Uterus (tissue), 4 donors: Measurements from ENCODE around the gene SHROOM4. TPM values are rescaled to one million over a fixed set of nuclear protein-coding genes. Genes with fewer than 3 reads are reported as not detected.

ENCODE experiments used
- DNase-seq, 2 donors: peaks; one replicate each; pipeline ENCODE4 v3.0.0-alpha.2; 2019 to 2020
- H3K27ac ChIP-seq, 2 donors: fragments of 200-600 bp; sonication (generic); 1 replicate in 1 of 2; 2 replicates in 1 of 2; pipeline ENCODE4 v1.5.1; 2016 to 2018
- H3K27me3 ChIP-seq, 2 donors: fragments of 200-600 bp; sonication (generic); one replicate each; pipeline ENCODE4 v1.5.1; 2018 to 2019; ENCODE audit warnings: control low read depth in 1 of 2
- H3K36me3 ChIP-seq, 2 donors: fragments of 200-600 bp; sonication (generic); one replicate each; pipeline ENCODE4 v1.5.1; 2019; ENCODE audit warnings: control low read depth in 1 of 2
- H3K4me1 ChIP-seq, 2 donors: fragments of 200-600 bp; sonication (generic); one replicate each; pipeline ENCODE4 v1.5.1; 2018 to 2019; ENCODE audit warnings: control low read depth in 1 of 2
- H3K4me3 ChIP-seq, 2 donors: fragments of 200-600 bp; sonication (generic); 1 replicate in 1 of 2; 2 replicates in 1 of 2; pipeline ENCODE4 v1.5.1; 2018 to 2019; ENCODE audit warnings: mild to moderate bottlenecking in 1 of 2
- H3K9me3 ChIP-seq, 2 donors: fragments of 200-600 bp; sonication (generic); one replicate each; pipeline ENCODE4 v1.5.1; 2019; ENCODE audit warnings: control low read depth in 1 of 2
- POLR2A ChIP-seq, 2 donors: fragments of 450-650 bp; IDR thresholded peaks; one replicate each; pipeline ENCODE4 v1.6.1; 2016; ENCODE audit warnings: antibody characterized with exemption in 2 of 2, mild to moderate bottlenecking in 1 of 2, moderate library complexity in 1 of 2
- intact Hi-C: fragments of 100-400 bp; cut with DNase I; formaldehyde crosslinking; loops from one replicate; pipeline ENCODE4 v1.15.1; 2023; ENCODE audit warnings: low total_unique reads
- total RNA-seq, 4 donors: library from RNA; depleted of rRNA in 3 of 4; stranded (reverse); fragments of >200 nt in 3 of 4; gene quantifications; one replicate each; pipeline versions ENCODE4 v1.1.0 to v1.2.4, GENCODE V29; 2014 to 2023
- TF ChIP-seq, protein P1 (sequence below), 4 experiments: fragments of 200-600 bp in 2 of 4; fragments of 450-650 bp in 2 of 4; sonication (generic) in 2 of 4; IDR thresholded peaks; one replicate each; pipeline ENCODE4 v1.5.1; 2016 to 2019; ENCODE audit warnings: antibody characterized with exemption in 4 of 4, mild to moderate bottlenecking in 2 of 4, moderate library complexity in 1 of 4
- donor health status: DM: yes; HTN: yes; CAD: no.

Gene SHROOM4
- total RNA-seq, 4 donors from 2014 or later = 9.7 to 18.8 (median 12.5) TPM

- Histone ChIP-seq H3K36me3 (no peaks in the 10 kb centered on the region), H3K4me1 (no peaks in the 10 kb centered on the region), H3K9me3 (no peaks in the 10 kb centered on the region), H3K4me3 (no peak overlapping the region), H3K27ac (no peak overlapping the region), H3K27me3 (no peaks in the 10 kb centered on the region)
- intact Hi-C loops = no loop called here
- DNase-seq = no peak
- TF ChIP-seq, protein P1, sequence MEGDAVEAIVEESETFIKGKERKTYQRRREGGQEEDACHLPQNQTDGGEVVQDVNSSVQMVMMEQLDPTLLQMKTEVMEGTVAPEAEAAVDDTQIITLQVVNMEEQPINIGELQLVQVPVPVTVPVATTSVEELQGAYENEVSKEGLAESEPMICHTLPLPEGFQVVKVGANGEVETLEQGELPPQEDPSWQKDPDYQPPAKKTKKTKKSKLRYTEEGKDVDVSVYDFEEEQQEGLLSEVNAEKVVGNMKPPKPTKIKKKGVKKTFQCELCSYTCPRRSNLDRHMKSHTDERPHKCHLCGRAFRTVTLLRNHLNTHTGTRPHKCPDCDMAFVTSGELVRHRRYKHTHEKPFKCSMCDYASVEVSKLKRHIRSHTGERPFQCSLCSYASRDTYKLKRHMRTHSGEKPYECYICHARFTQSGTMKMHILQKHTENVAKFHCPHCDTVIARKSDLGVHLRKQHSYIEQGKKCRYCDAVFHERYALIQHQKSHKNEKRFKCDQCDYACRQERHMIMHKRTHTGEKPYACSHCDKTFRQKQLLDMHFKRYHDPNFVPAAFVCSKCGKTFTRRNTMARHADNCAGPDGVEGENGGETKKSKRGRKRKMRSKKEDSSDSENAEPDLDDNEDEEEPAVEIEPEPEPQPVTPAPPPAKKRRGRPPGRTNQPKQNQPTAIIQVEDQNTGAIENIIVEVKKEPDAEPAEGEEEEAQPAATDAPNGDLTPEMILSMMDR (IDR thresholded peaks at IDR 0.05) = no peak
- no peak for TF ChIP-seq POLR2A (IDR thresholded peaks at IDR 0.05)
Measured at GRCh38 chrX:50853399-50853798, 39.4 kb upstream of the SHROOM4 start.

- no peak for DNase-seq
- Histone ChIP-seq H3K27ac (no peak overlapping the region), H3K4me1 (no peaks in the 10 kb centered on the region), H3K36me3 (no peaks in the 10 kb centered on the region), H3K9me3 (no peaks in the 10 kb centered on the region), H3K4me3 (no peak overlapping the region), H3K27me3 (no peaks in the 10 kb centered on the region)
- intact Hi-C loops = no loop called here
- TF ChIP-seq, protein P1 (IDR thresholded peaks at IDR 0.05) = no peak
- TF ChIP-seq POLR2A (IDR thresholded peaks at IDR 0.05) = no peak
Measured at GRCh38 chrX:50852524-50852923, 38.5 kb upstream of the SHROOM4 start.

DNA sequence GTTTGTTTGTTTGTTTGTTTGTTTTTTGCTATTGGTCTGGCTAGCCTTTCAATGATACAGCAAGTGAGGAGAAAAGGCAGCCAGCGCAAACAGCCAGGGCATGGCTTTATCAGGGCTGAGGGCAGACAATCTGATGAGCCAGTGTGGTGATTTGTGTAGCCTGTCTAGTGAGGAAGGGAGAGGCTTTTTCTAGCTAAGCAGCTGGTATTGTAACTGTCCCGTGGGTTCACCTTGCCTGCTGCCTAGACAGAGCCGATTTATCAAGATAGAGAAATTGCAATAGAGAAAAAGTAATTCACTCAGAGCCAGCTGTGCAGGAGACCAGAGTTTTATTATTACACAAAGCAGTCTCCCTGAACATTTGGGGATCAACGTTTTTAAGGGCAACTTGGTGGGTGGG lies 28.2 kb upstream of the SHROOM4 start:
- DNase-seq = no peak
- Histone ChIP-seq H3K4me3 (no peak overlapping the region), H3K27ac (no peak overlapping the region), H3K27me3 (no peaks in the 10 kb centered on the region), H3K36me3 (no peaks in the 10 kb centered on the region), H3K4me1 (no peaks in the 10 kb centered on the region), H3K9me3 (no peaks in the 10 kb centered on the region)
- intact Hi-C loops = no loop called here
- TF ChIP-seq, protein P1 (IDR thresholded peaks at IDR 0.05) = no peak
- TF ChIP-seq POLR2A (IDR thresholded peaks at IDR 0.05) = no peak

DNA sequence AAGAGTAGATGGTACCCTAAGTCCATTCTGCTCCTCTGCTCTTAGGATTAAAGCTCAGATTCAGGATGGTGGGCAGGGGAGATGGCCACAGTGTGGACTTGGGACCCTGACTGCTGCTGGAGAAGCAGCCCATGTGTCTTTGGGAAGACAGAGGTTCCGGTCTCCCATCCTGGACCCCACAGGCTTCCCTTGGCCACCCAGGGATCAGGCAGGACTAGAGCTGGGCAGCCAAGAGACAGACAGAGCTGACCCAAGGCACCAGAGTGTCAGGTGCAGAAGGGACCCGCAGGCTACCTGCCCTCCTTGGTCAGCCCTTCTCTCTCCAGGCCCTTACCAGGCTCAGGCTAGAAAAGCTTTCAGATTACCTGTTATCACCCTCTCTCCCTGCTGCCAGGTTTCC lies 25.7 kb upstream of the SHROOM4 start:
- no peak overlapping the region for H3K4me3 ChIP-seq
- no peaks in the 10 kb centered on the region for H3K27me3 ChIP-seq
- TF ChIP-seq, protein P1 (IDR thresholded peaks at IDR 0.05) = no peak
- no peak for TF ChIP-seq POLR2A (IDR thresholded peaks at IDR 0.05)
- no peaks in the 10 kb centered on the region for H3K9me3 ChIP-seq
- no peaks in the 10 kb centered on the region for H3K36me3 ChIP-seq
- H3K27ac ChIP-seq = no peak overlapping the region
- intact Hi-C loops = no loop called here
- H3K4me1 ChIP-seq = no peaks in the 10 kb centered on the region
- no peak for DNase-seq

DNA sequence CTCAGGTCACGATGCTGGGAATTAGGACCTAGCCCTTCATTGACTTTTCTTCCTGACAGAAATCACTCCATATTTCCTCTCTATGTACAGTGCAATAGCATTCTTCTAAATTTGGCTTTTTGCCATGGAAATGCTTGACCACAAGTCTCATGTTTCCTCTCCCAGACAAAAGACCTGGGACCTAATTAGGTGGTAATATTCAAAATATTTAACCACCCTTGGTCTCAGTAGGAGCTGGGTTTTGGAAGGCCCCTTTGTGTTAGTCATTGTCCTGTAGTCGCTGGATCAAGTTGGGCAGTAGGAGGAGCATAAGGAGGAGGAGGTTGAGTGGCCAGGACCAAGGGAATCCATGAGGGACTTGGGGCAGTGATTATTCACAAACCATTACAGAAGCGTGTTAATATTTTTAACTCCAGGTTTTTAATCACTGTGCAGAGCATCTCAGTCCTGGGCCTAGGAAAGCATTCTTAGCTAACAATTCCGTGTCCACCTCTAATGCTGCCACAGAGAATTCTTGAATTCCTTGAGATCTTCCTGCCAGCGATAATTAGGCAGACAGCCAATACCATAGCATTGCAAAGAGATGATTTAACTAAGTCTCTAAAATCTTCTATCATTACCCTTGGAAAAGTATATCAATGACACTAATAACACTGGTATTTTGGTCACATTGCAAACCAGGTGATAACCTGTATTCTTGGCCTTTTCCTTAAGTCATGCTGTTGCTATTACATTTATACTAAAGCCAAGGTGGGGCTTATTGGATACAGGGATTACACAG lies 25.0 kb upstream of the SHROOM4 start:
- Histone ChIP-seq H3K4me3 (no peak overlapping the region), H3K27me3 (no peaks in the 10 kb centered on the region), H3K4me1 (no peaks in the 10 kb centered on the region), H3K27ac (no peak overlapping the region), H3K9me3 (no peaks in the 10 kb centered on the region), H3K36me3 (no peaks in the 10 kb centered on the region)
- DNase-seq = no peak
- intact Hi-C loops = no loop called here
- no peak for TF ChIP-seq POLR2A (IDR thresholded peaks at IDR 0.05)
- TF ChIP-seq, protein P1 (IDR thresholded peaks at IDR 0.05) = no peak
